ENCODE measurements around the gene SLC35B2.

The SLC35B2 gene

GRCh38 chr6:44302856-44303255 lies 45.5 kb upstream of the SLC35B2 start:
- peaks cover 24% of the 10 kb centered on the region for H3K36me3 ChIP-seq (ENCODE audit: control insufficient read depth, insufficient read depth, low read length)
- no peak overlapping the region for H2BK120ac ChIP-seq (ENCODE audit: low read depth, low read length)
- no peak overlapping the region for H3K27ac ChIP-seq (ENCODE audit: low read depth, low read length)
- no peak overlapping the region for H2BK15ac ChIP-seq (replicated peaks; ENCODE audit: low read depth)
- peaks cover 2% of the 10 kb centered on the region for H3K4me1 ChIP-seq (ENCODE audit: control insufficient read depth, low read depth, low read length)
- no peak overlapping the region for H3K23ac ChIP-seq (ENCODE audit: low read length)
- H4K8ac ChIP-seq (ENCODE audit: low read depth, low read length): no peak overlapping the region
- H3K18ac ChIP-seq (ENCODE audit: low read length): no peak overlapping the region
- no peaks in the 10 kb centered on the region for H3K79me2 ChIP-seq (ENCODE audit: control insufficient read depth, insufficient read depth, low read length)
- no CpG with 5 or more reads among the region's 12 CpGs for WGBS (ENCODE audit: extremely low coverage, insufficient coverage, low lambda C conversion rate)
- H3K4me2 ChIP-seq (ENCODE audit: low read length): no peak overlapping the region
- H3K4me3 ChIP-seq (ENCODE audit: low read length): no peak overlapping the region
- H4K5ac ChIP-seq (ENCODE audit: low read length): no peak overlapping the region
- H2AK5ac ChIP-seq (ENCODE audit: low read length): no peak overlapping the region
- no peak overlapping the region for H3K4ac ChIP-seq (ENCODE audit: low read depth, low read length)
- DNase-seq: no peak
- no peak overlapping the region for H3K56ac ChIP-seq (ENCODE audit: low read length)
- H3K27me3 ChIP-seq (ENCODE audit: insufficient read depth, low read length, poor library complexity): no peaks in the 10 kb centered on the region
- no peak overlapping the region for H2BK5ac ChIP-seq (ENCODE audit: low read length)
- no peak overlapping the region for H3K9ac ChIP-seq (ENCODE audit: low read length)
- H3K79me1 ChIP-seq (ENCODE audit: low read length): no peaks in the 10 kb centered on the region

DNA sequence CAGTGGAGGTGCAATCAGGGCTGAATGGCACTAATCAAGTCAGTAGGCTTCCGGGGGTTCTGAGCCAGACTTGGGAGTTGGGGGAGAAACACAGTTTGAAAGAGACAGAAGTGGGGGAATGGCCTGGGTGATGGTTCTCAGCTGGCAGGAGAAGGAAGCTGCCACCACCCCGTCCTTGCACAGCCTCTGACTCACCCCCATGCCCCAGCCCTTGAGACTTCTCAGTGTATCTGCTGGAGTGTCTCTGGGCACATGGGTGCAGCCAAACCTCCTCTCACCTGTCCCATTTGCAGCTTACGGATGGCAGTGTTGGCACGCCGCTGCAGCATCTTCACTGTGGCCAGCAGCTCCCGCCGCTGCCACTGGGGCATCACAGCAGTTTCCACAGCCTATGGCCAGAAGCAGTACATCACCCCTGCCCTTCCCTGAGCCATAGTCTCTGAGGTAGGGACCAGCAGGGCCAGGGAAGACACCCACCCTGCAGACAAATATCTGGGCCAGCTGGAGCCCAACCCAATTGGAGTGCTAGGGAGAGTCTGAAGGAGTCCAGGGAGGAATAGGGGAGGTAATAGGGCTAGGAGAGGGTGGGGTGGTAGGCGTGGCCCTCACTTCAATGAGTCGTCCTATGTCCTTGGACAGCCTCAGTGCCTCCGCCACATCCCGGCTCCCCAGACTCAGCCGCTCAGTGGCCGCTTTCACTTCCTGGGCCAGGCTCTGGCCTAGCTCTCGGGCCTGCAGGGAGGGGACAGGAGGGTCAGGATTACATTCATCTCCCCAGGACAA lies 44.6 kb upstream of the SLC35B2 start:
- Histone ChIP-seq H2BK15ac (replicated peaks; ENCODE audit: low read depth) (no peak overlapping the region), H4K8ac (ENCODE audit: low read depth, low read length) (no peak overlapping the region), H3K4me3 (ENCODE audit: low read length) (no peak overlapping the region), H3K4me1 (ENCODE audit: control insufficient read depth, low read depth, low read length) (peaks cover 2% of the 10 kb centered on the region), H3K4me2 (ENCODE audit: low read length) (no peak overlapping the region), H3K56ac (ENCODE audit: low read length) (no peak overlapping the region), H2BK5ac (ENCODE audit: low read length) (no peak overlapping the region), H3K27ac (ENCODE audit: low read depth, low read length) (no peak overlapping the region), H3K9ac (ENCODE audit: low read length) (no peak overlapping the region), H3K23ac (ENCODE audit: low read length) (no peak overlapping the region), H3K79me1 (ENCODE audit: low read length) (no peaks in the 10 kb centered on the region), H3K79me2 (ENCODE audit: control insufficient read depth, insufficient read depth, low read length) (no peaks in the 10 kb centered on the region), H4K5ac (ENCODE audit: low read length) (no peak overlapping the region), H3K27me3 (ENCODE audit: insufficient read depth, low read length, poor library complexity) (no peaks in the 10 kb centered on the region), H2AK5ac (ENCODE audit: low read length) (no peak overlapping the region), H2BK120ac (ENCODE audit: low read depth, low read length) (no peak overlapping the region), H3K18ac (ENCODE audit: low read length) (no peak overlapping the region), H3K4ac (ENCODE audit: low read depth, low read length) (no peak overlapping the region), H3K36me3 (ENCODE audit: control insufficient read depth, insufficient read depth, low read length) (peaks cover 24% of the 10 kb centered on the region)
- DNase-seq: no peak
- no CpG with 5 or more reads among the region's 14 CpGs for WGBS (ENCODE audit: extremely low coverage, insufficient coverage, low lambda C conversion rate)

DNA sequence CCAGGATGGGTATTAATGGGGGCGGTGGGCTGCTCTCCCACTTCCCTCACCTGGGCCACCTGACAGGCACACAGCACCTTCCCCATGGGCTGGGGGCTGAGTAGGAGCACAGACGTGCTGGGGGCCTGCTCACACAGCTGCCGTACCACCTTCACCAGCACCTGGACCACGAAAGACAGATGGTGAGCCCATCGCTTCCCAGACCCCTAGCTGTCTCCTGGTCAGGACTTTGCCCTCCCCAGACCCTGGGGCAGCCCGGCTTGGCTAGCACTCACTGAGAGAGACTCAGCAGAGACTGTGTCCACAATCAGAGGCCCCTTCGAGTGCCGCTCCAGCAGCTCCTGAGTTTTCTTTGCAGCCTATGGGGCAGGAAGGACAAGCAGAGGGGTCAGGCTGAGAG lies 43.8 kb upstream of the SLC35B2 start:
- H3K56ac ChIP-seq (ENCODE audit: low read length): no peak overlapping the region
- no peak overlapping the region for H3K4ac ChIP-seq (ENCODE audit: low read depth, low read length)
- H4K5ac ChIP-seq (ENCODE audit: low read length): no peak overlapping the region
- no peak overlapping the region for H2BK5ac ChIP-seq (ENCODE audit: low read length)
- H3K18ac ChIP-seq (ENCODE audit: low read length): no peak overlapping the region
- no peaks in the 10 kb centered on the region for H3K79me2 ChIP-seq (ENCODE audit: control insufficient read depth, insufficient read depth, low read length)
- H3K9ac ChIP-seq (ENCODE audit: low read length): no peak overlapping the region
- H3K27ac ChIP-seq (ENCODE audit: low read depth, low read length): no peak overlapping the region
- no peak overlapping the region for H3K4me2 ChIP-seq (ENCODE audit: low read length)
- no peak overlapping the region for H3K23ac ChIP-seq (ENCODE audit: low read length)
- no peak overlapping the region for H2BK15ac ChIP-seq (replicated peaks; ENCODE audit: low read depth)
- DNase-seq: no peak
- H3K36me3 ChIP-seq (ENCODE audit: control insufficient read depth, insufficient read depth, low read length): peaks cover 24% of the 10 kb centered on the region
- no peak overlapping the region for H2BK120ac ChIP-seq (ENCODE audit: low read depth, low read length)
- no peak overlapping the region for H2AK5ac ChIP-seq (ENCODE audit: low read length)
- WGBS (ENCODE audit: extremely low coverage, insufficient coverage, low lambda C conversion rate): no CpG with 5 or more reads among the region's 8 CpGs
- H3K4me1 ChIP-seq (ENCODE audit: control insufficient read depth, low read depth, low read length): peaks cover 2% of the 10 kb centered on the region
- peaks cover 4% of the 10 kb centered on the region for H3K27me3 ChIP-seq (ENCODE audit: insufficient read depth, low read length, poor library complexity)
- no peak overlapping the region for H4K8ac ChIP-seq (ENCODE audit: low read depth, low read length)
- no peak overlapping the region for H3K4me3 ChIP-seq (ENCODE audit: low read length)
- H3K79me1 ChIP-seq (ENCODE audit: low read length): no peaks in the 10 kb centered on the region

DNA sequence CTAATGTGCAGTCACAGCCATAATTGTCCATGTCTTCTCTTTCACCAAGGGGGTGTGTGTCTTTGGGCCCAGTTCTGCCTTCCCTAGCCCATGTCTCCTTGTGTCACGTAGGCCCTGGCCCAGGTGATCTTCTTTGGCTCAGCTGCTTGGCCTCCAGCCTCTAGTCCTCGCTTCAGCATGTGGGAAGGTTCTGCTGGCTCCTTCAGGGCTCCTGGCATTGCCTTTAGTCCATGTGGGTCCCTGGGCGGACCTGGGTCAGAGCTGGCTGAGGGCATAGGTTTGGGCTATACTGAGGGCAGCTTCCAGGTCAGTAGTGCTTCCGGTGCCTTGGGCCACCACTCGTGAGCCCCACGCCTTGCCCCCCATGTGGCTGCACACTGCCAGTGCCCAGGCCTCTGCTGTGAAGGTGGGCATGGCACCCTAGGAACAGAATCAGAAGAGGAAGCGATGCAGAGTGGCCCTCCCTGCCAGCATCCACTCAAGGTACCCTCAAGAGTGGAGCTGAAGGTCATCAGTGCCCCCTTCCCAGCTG lies 43.0 kb upstream of the SLC35B2 start:
- no peaks in the 10 kb centered on the region for H3K79me2 ChIP-seq (ENCODE audit: control insufficient read depth, insufficient read depth, low read length)
- no peak for DNase-seq
- no peak overlapping the region for H3K18ac ChIP-seq (ENCODE audit: low read length)

GRCh38 chr6:44298864-44299263 lies 41.5 kb upstream of the SLC35B2 start:
- no peak overlapping the region for H2BK5ac ChIP-seq (ENCODE audit: low read length)
- DNase-seq: no peak
- H3K4ac ChIP-seq (ENCODE audit: low read depth, low read length): no peak overlapping the region
- H3K18ac ChIP-seq (ENCODE audit: low read length): no peak overlapping the region
- no peak overlapping the region for H2BK120ac ChIP-seq (ENCODE audit: low read depth, low read length)
- no peak overlapping the region for H4K5ac ChIP-seq (ENCODE audit: low read length)
- no peaks in the 10 kb centered on the region for H3K79me1 ChIP-seq (ENCODE audit: low read length)
- H3K4me2 ChIP-seq (ENCODE audit: low read length): no peak overlapping the region
- no peak overlapping the region for H2AK5ac ChIP-seq (ENCODE audit: low read length)
- H2BK15ac ChIP-seq (replicated peaks; ENCODE audit: low read depth): no peak overlapping the region
- H3K9ac ChIP-seq (ENCODE audit: low read length): no peak overlapping the region
- no peak overlapping the region for H3K23ac ChIP-seq (ENCODE audit: low read length)
- H4K8ac ChIP-seq (ENCODE audit: low read depth, low read length): no peak overlapping the region
- H3K79me2 ChIP-seq (ENCODE audit: control insufficient read depth, insufficient read depth, low read length): no peaks in the 10 kb centered on the region
- peaks cover 19% of the 10 kb centered on the region for H3K36me3 ChIP-seq (ENCODE audit: control insufficient read depth, insufficient read depth, low read length)
- peaks cover 5% of the 10 kb centered on the region for H3K27me3 ChIP-seq (ENCODE audit: insufficient read depth, low read length, poor library complexity)
- no peaks in the 10 kb centered on the region for H3K4me1 ChIP-seq (ENCODE audit: control insufficient read depth, low read depth, low read length)
- H3K27ac ChIP-seq (ENCODE audit: low read depth, low read length): no peak overlapping the region
- H3K4me3 ChIP-seq (ENCODE audit: low read length): no peak overlapping the region
- H3K56ac ChIP-seq (ENCODE audit: low read length): no peak overlapping the region
- WGBS (ENCODE audit: extremely low coverage, insufficient coverage, low lambda C conversion rate): no CpG with 5 or more reads among the region's 3 CpGs

More for the DNA sequence above, 43.0 kb upstream of the SLC35B2 start:
- H3K23ac ChIP-seq (ENCODE audit: low read length): no peak overlapping the region
- H3K4ac ChIP-seq (ENCODE audit: low read depth, low read length): no peak overlapping the region
- H3K56ac ChIP-seq (ENCODE audit: low read length): no peak overlapping the region
- no peak overlapping the region for H2BK5ac ChIP-seq (ENCODE audit: low read length)
- no peak overlapping the region for H4K5ac ChIP-seq (ENCODE audit: low read length)
- no peak overlapping the region for H3K27ac ChIP-seq (ENCODE audit: low read depth, low read length)
- H2BK120ac ChIP-seq (ENCODE audit: low read depth, low read length): no peak overlapping the region
- no peak overlapping the region for H4K8ac ChIP-seq (ENCODE audit: low read depth, low read length)
- H3K36me3 ChIP-seq (ENCODE audit: control insufficient read depth, insufficient read depth, low read length): peaks cover 24% of the 10 kb centered on the region
- H3K4me2 ChIP-seq (ENCODE audit: low read length): no peak overlapping the region
- WGBS (ENCODE audit: extremely low coverage, insufficient coverage, low lambda C conversion rate): no CpG with 5 or more reads among the region's 7 CpGs
- H3K27me3 ChIP-seq (ENCODE audit: insufficient read depth, low read length, poor library complexity): peaks cover 5% of the 10 kb centered on the region
- no peak overlapping the region for H2BK15ac ChIP-seq (replicated peaks; ENCODE audit: low read depth)
- no peaks in the 10 kb centered on the region for H3K79me1 ChIP-seq (ENCODE audit: low read length)
- no peak overlapping the region for H2AK5ac ChIP-seq (ENCODE audit: low read length)
- no peak overlapping the region for H3K4me3 ChIP-seq (ENCODE audit: low read length)
- peaks cover 2% of the 10 kb centered on the region for H3K4me1 ChIP-seq (ENCODE audit: control insufficient read depth, low read depth, low read length)
- no peak overlapping the region for H3K9ac ChIP-seq (ENCODE audit: low read length)

All from mesendoderm (in vitro differentiated cells).